HG03095 (cell line): Measurements from ENCODE around the gene STRN.
A peak's percentile ranks its signal among the peaks of the same experiment; 100 is the strongest.
"Not testable (repeated sequence)": the region's sequence is repeated elsewhere in the genome, so short reads cannot be mapped to it uniquely, and the experiment has no call there.

Source experiments
- ATAC-seq: cut with Tn5 transposase; IDR thresholded peaks from one replicate; pipeline ENCODE4 v1.9.1; 2021; ENCODE audit warnings: moderate library complexity; ENCODE audit not compliant: unreplicated experiment

The STRN gene

GRCh38 chr2:36912695-36913094, 53.6 kb downstream of the STRN start:
- no peak for ATAC-seq

DNA sequence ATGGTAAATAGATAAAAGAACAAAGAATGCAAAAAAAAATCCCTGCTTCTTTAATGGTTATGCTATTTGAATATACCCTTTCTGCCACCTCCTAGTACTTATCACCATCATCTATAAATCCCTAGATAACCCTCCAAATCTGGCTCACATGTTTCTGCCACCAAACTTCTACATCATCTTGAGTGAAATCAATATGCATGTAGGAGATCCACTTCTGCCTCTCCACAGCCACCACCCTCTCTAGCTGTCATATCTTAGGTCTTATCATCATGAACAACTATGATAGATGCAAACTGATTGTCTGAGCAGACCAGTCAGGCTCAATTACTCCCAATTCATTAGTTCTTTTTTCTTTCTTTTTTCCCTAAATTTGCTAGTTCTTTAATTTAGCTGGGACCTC, 55.3 kb downstream of the STRN start:
- ATAC-seq = no peak

- ATAC-seq = no peak
Observed at GRCh38 chr2:36906277-36906676, 60.1 kb downstream of the STRN start.

GRCh38 chr2:36904636-36905035, 61.7 kb downstream of the STRN start:
- no peak for ATAC-seq

- no peak for ATAC-seq
Observed at GRCh38 chr2:36902385-36903120, 63.8 kb downstream of the STRN start.

- ATAC-seq = no peak
Observed at GRCh38 chr2:36892805-36893204, 73.5 kb downstream of the STRN start.

DNA sequence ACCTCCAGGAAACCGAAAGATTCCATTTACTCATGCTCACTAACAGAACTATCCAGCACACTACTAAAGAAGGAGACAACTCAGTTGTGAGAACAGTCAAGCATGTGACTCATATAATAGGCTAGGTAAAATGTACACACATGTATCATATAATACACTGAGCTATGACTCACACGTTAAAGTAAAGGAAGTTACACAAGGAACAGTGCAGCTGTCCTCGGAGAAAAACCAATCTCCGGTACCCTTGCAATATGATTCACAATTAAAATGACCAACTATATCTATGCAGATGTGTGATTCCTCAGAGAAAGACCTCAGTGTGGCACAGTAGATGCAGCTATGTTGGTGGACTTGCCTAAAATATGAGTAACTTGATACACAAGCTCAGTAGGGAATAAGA, 76.5 kb downstream of the STRN start:
- ATAC-seq = no peak

GRCh38 chr2:36887095-36887494, 79.2 kb downstream of the STRN start:
- ATAC-seq = not testable (repeated sequence)

DNA sequence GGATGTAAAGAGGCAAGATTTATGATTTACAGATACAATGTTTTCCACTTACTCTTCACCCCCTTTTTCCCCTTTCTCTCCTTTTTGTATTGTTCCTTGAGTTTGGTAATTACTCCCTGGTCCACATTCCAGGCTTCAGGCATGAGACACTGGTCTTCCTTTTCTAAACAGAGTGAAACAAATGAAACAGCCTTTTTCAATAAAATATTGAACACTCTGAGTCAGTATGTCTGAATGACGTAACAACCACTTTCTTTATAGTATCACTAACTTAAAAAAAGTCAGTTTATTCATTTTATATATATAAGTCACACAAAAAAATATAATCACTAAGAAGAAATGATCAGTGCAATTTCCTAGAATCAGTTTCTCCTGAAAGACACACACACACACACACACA, 79.7 kb downstream of the STRN start:
- no peak for ATAC-seq

DNA sequence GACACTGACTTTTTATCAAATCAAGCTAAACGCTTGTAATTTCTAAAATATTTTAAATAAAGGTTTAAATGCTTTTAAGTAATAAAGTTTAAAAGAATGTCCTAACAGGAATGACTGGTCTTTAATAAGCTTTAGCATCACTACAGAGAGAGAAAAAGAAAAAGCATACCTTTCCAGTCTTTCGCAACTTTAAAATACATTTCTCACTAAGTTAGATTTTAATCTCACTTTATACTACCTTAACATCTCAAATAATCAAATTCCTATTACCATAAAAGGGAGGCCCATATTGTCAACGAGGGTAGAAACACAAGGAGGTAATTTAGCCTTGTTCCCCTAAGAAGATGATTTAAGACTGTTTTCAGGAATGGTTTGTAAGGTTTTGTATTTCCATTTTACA, 80.7 kb downstream of the STRN start:
- no peak for ATAC-seq

DNA sequence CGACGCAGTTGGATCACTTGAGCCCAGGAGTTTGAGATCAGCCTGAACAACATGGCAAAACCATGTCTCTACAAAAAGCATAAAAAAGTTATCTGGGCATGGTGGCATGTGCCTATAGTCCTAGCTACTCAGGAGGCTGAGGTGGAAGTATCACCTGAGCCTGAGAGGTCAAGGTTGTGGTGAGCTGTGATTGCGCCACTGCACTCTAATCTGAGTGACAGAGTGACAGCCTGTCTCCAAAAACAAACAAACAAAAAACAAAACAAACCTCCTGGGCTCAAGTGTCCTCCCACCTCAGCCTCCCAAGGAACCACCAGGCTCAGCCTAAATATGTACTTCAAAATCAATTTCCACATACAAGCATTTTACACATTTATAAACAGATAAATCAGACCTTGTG, 83.8 kb downstream of the STRN start:
- no peak for ATAC-seq

DNA sequence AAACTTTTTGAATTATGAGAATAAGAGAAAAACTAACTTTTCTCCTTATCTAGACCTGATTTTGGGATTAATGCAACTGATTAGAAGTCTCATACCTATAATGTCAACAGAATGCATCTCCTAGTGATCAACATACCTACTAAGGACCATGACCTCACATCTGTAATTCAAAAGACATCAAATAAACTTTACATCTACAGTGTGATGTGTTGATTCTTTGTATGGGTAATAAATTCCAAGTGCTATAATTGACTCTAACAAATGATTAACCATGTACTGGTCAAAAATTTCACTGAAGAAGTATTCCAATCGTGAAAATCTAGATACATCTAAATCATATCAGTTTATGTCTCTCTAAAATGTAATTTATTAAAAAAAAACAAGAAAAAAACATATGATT, 84.5 kb downstream of the STRN start:
- no peak for ATAC-seq

DNA sequence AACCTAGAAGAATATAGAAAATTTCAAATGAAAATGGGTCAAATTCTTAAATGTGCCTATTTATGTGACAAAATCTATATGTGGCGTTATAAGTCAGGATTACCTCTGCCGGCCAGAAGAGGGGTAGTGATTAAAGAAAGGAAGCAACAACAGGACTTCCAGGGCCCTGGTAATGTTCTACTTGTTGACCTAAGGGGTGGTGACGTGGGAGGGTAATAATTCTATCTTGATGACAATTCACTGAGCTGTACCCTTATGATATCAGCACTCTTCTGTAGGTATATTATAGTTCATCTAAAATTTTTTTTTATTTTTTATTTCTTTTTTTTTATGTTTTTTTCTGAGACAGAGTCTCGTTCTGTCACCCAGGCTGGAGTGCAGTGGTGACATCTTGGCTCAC, 87.9 kb downstream of the STRN start:
- ATAC-seq = no peak

GRCh38 chr2:36871068-36871707, 95.1 kb downstream of the STRN start:
- ATAC-seq = no peak

- ATAC-seq = no peak
Observed at GRCh38 chr2:36869606-36870005, 96.7 kb downstream of the STRN start.

DNA sequence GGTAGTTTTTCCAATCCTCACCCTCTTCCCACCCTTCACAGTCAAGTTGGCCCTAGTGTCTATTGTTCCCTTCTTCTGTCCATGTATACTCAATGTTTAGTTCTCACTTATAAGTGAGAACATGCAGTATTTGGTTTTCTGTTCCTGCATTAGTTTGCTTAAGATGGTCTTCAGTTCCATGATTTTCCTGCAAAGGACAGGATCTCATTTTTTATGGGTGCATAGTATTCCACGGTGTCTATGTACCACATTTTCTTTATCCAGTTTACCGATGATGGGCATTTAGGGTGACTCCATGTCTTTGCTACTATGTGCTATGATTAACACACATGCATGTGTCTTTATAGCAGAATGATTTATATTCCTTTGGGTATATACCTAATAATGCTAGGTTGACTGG, 104.4 kb downstream of the STRN start:
- no peak for ATAC-seq

DNA sequence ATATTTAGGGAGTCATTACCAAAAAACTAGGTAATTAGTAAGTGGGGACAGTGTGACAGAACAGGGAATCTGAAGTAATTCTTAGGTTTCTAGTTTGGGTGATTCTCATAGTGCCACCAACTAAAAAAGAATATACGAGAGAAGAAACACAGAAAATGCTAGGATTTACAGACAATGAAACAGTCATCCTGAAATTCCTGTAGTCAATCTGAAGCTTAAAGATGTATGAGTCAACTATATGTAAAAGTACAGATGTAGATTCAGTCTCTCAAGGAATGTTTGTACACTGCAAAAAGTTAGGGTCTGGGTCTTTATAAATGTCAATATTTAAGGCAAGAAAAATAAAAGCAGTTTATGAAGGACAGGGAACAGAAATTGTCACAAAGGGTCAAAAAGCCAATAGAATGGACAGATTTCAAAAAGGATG, 107.0 kb downstream of the STRN start:
- ATAC-seq = no peak

GRCh38 chr2:36858551-36859365, 107.6 kb downstream of the STRN start:
- peak; percentile 49 for ATAC-seq

- ATAC-seq = no peak
Observed at GRCh38 chr2:36857713-36858112, 108.6 kb downstream of the STRN start.

DNA sequence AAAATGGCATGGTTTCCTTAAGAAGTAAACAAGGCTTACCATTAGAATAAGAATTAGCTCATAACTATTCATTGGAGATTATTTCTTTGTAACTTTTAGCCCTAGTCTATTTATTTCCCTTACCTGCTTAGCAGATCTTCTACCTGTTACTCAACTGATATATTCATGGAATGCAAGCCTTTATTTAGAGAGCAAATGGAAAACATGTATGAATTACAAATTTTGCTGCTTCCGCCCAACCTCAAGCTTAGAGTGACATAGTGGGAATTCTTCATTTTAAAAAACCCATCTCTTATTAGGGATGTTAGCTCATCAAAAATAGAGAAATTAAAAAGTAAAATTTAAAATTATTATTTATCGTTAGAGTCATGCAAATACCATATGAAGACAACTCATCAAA, 110.9 kb downstream of the STRN start:
- ATAC-seq = no peak

- no peak for ATAC-seq
Observed at GRCh38 chr2:36854241-36854640, 112.1 kb downstream of the STRN start.

- ATAC-seq = no peak
Observed at GRCh38 chr2:36849265-36849664, 117.1 kb downstream of the STRN start.
